Measurements from ENCODE around the gene PDK3. TPM values are rescaled to one million over a fixed set of nuclear protein-coding genes. Genes with fewer than 3 reads are reported as not detected.
A peak's percentile ranks its signal among the peaks of the same experiment; 100 is the strongest.

Gene PDK3
- total and polyA plus RNA-seq, 2 experiments from 2014 or later: 22.5 to 23.4 TPM

GRCh38 chrX:24563291-24564010 lies 98.4 kb downstream of the PDK3 start:
- Histone ChIP-seq H3K4me2 (no peak overlapping the region), H3K27me3 (no peaks in the 10 kb centered on the region), H4K20me1 (ENCODE audit: insufficient read depth, poor library complexity, severe bottlenecking) (no peaks in the 10 kb centered on the region), H3K79me2 (no peaks in the 10 kb centered on the region), H3K4me1 (ENCODE audit: insufficient read depth) (peaks cover 11% of the 10 kb centered on the region), H3K9me3 (ENCODE audit: low read depth) (no peaks in the 10 kb centered on the region), H3K27ac (no peak overlapping the region), H3K36me3 (replicated peaks; ENCODE audit: insufficient read depth, low read depth) (no peaks in the 10 kb centered on the region), H3K4me3 (no peak overlapping the region), H3K9me2 (replicated peaks; ENCODE audit: insufficient read depth) (no peaks in the 10 kb centered on the region), H2AFZ (no peak overlapping the region)
- 93% methylated on average over 19 of the region's 19 CpGs for WGBS (ENCODE audit: low lambda C conversion rate, missing lambda C conversion rate)
- TF ChIP-seq EZH2phosphoT487 (IDR thresholded peaks at IDR 0.05; ENCODE audit: low read depth, severe bottlenecking, unreplicated experiment) (no peak), CTCF (IDR thresholded peaks at IDR 0.05; ENCODE audit: poor library complexity) (no peak), EZH2 (IDR thresholded peaks at IDR 0.05; ENCODE audit: borderline replicate concordance) (no peak)
- no peak for DNase-seq (ENCODE audit: low spot score)

GRCh38 chrX:24566240-24566639 lies 101.2 kb downstream of the PDK3 start:
- H3K4me2 ChIP-seq: peak overlapping the region; percentile 13
- H3K79me2 ChIP-seq: no peaks in the 10 kb centered on the region
- WGBS (ENCODE audit: low lambda C conversion rate, missing lambda C conversion rate): 53% methylated on average over 3 of the region's 3 CpGs
- no peaks in the 10 kb centered on the region for H3K36me3 ChIP-seq (replicated peaks; ENCODE audit: insufficient read depth, low read depth)
- no peak for TF ChIP-seq EZH2 (IDR thresholded peaks at IDR 0.05; ENCODE audit: borderline replicate concordance)
- no peak for TF ChIP-seq CTCF (IDR thresholded peaks at IDR 0.05; ENCODE audit: poor library complexity)
- no peak for TF ChIP-seq EZH2phosphoT487 (IDR thresholded peaks at IDR 0.05; ENCODE audit: low read depth, severe bottlenecking, unreplicated experiment)
- no peaks in the 10 kb centered on the region for H3K27me3 ChIP-seq
- peaks cover 11% of the 10 kb centered on the region for H3K4me1 ChIP-seq (ENCODE audit: insufficient read depth)
- H3K9me3 ChIP-seq (ENCODE audit: low read depth): no peaks in the 10 kb centered on the region
- no peak overlapping the region for H2AFZ ChIP-seq
- no peaks in the 10 kb centered on the region for H3K9me2 ChIP-seq (replicated peaks; ENCODE audit: insufficient read depth)
- peak overlapping the region; percentile 64 for H3K27ac ChIP-seq
- no peak for DNase-seq (ENCODE audit: low spot score)
- no peaks in the 10 kb centered on the region for H4K20me1 ChIP-seq (ENCODE audit: insufficient read depth, poor library complexity, severe bottlenecking)
- H3K4me3 ChIP-seq: no peak overlapping the region

- Histone ChIP-seq H2AFZ (no peak overlapping the region), H3K4me1 (ENCODE audit: insufficient read depth) (peaks cover 11% of the 10 kb centered on the region), H3K9me2 (replicated peaks; ENCODE audit: insufficient read depth) (no peaks in the 10 kb centered on the region), H3K4me2 (peak overlapping the region; percentile 13), H3K27me3 (no peaks in the 10 kb centered on the region), H3K36me3 (replicated peaks; ENCODE audit: insufficient read depth, low read depth) (no peaks in the 10 kb centered on the region), H4K20me1 (ENCODE audit: insufficient read depth, poor library complexity, severe bottlenecking) (no peaks in the 10 kb centered on the region), H3K79me2 (no peaks in the 10 kb centered on the region), H3K9me3 (ENCODE audit: low read depth) (no peaks in the 10 kb centered on the region), H3K4me3 (no peak overlapping the region), H3K27ac (peak overlapping the region; percentile 64)
- TF ChIP-seq EZH2 (IDR thresholded peaks at IDR 0.05; ENCODE audit: borderline replicate concordance): no peak
- TF ChIP-seq EZH2phosphoT487 (IDR thresholded peaks at IDR 0.05; ENCODE audit: low read depth, severe bottlenecking, unreplicated experiment): no peak
- TF ChIP-seq CTCF (IDR thresholded peaks at IDR 0.05; ENCODE audit: poor library complexity): no peak
- DNase-seq (ENCODE audit: low spot score): peak; percentile 13
- 63% methylated on average over 4 of the region's 4 CpGs for WGBS (ENCODE audit: low lambda C conversion rate, missing lambda C conversion rate)
These were observed 102.1 kb downstream of the PDK3 start for GRCh38 chrX:24567169-24567568.

Measured in hepatocyte (in vitro differentiated cells).